Measurements from ENCODE around the gene AMPD3.

Gene AMPD3

DNA sequence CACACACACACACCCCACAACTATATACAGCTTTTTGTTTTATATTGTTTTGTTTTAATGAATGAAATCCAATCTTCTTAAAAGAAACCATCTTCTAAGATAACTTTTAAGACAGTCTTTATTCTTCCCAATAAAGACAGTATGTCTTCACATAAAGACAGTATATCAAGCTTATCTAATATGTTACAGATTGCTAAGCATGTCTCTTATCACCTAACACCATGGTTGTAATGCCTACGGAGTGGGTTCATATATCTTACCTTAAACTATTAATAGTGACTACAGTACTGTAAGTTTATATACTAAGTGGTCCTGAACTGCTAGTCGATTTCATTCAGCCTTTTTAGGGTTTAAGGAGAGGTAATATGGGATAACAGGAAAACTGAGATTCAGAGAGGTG lies 77.5 kb downstream of the AMPD3 start:
- TF ChIP-seq, protein P1, sequence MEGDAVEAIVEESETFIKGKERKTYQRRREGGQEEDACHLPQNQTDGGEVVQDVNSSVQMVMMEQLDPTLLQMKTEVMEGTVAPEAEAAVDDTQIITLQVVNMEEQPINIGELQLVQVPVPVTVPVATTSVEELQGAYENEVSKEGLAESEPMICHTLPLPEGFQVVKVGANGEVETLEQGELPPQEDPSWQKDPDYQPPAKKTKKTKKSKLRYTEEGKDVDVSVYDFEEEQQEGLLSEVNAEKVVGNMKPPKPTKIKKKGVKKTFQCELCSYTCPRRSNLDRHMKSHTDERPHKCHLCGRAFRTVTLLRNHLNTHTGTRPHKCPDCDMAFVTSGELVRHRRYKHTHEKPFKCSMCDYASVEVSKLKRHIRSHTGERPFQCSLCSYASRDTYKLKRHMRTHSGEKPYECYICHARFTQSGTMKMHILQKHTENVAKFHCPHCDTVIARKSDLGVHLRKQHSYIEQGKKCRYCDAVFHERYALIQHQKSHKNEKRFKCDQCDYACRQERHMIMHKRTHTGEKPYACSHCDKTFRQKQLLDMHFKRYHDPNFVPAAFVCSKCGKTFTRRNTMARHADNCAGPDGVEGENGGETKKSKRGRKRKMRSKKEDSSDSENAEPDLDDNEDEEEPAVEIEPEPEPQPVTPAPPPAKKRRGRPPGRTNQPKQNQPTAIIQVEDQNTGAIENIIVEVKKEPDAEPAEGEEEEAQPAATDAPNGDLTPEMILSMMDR (IDR thresholded peaks at IDR 0.05; ENCODE audit: low read depth, low read length): no peak
- Histone ChIP-seq H3K9me3 (no peaks in the 10 kb centered on the region), H3K36me3 (no peaks in the 10 kb centered on the region), H3K27me3 (no peaks in the 10 kb centered on the region), H3K4me3 (ENCODE audit: low read depth, low read length) (no peak overlapping the region), H3K4me1 (no peaks in the 10 kb centered on the region)
- DNase-seq: no peak

DNA sequence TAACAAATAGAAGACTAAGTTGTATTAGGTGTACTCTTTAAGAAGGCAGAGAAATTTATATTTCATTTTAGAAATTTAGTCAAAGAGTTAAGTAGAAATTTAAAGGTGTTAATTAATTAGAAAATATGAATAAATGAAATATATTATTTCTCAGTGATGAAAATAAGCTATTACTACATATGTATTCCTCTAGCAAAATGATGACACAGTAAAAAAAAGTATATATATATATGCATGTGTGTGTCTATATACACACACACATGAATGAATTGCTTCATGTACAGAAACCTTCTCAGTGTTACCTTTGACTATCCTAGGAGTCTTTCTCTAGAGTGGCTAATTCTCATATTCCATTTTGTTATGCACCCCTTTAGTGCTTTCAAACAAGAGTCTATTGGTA lies 78.3 kb downstream of the AMPD3 start:
- H3K9me3 ChIP-seq: no peaks in the 10 kb centered on the region
- no peak overlapping the region for H3K4me3 ChIP-seq (ENCODE audit: low read depth, low read length)
- H3K4me1 ChIP-seq: no peaks in the 10 kb centered on the region
- TF ChIP-seq, protein P1 (IDR thresholded peaks at IDR 0.05; ENCODE audit: low read depth, low read length): no peak
- H3K36me3 ChIP-seq: no peaks in the 10 kb centered on the region
- DNase-seq: no peak
- no peaks in the 10 kb centered on the region for H3K27me3 ChIP-seq

DNA sequence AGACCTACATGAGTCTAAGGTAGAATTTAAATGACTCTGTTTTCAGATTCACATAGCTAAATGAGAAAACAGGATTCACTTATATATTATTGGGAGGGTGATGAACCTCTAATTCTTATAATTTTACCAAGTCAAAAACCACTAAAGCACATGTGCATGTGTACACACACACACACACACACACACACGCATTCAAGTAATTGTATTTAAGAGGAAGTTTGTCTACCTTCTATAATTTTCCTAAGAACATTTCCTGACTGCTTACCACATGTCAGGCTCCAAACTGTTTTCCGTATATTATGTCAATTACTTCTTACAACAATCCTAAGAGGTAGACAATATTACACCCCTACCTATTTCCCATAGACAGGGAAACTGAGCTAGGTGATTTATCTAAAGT lies 79.3 kb downstream of the AMPD3 start:
- DNase-seq: no peak
- TF ChIP-seq, protein P1 (IDR thresholded peaks at IDR 0.05; ENCODE audit: low read depth, low read length): no peak
- no peaks in the 10 kb centered on the region for H3K4me1 ChIP-seq

DNA sequence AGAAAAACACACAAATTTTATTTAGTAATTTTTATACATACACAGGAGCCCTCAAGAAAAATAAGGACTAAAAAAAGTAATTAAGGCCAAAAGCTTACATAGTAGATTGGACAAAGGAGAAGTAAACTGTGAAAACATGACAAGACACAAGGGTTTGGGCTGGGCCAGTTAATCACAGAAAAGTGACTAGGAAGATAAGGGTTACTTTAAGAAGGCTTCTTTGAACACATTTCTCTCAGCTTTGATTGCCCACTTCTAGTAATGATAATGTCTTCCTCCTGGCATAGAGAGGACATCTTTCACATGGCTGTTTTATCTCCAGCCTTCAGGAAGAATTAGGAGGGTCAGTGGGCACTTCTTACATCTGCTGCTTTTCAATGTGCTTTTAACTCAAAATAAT lies 82.5 kb downstream of the AMPD3 start:
- TF ChIP-seq, protein P1 (IDR thresholded peaks at IDR 0.05; ENCODE audit: low read depth, low read length): no peak

More for the DNA sequence above, 79.3 kb downstream of the AMPD3 start:
- Histone ChIP-seq H3K4me3 (ENCODE audit: low read depth, low read length) (no peak overlapping the region), H3K36me3 (no peaks in the 10 kb centered on the region), H3K27me3 (no peaks in the 10 kb centered on the region), H3K9me3 (no peaks in the 10 kb centered on the region)

DNA sequence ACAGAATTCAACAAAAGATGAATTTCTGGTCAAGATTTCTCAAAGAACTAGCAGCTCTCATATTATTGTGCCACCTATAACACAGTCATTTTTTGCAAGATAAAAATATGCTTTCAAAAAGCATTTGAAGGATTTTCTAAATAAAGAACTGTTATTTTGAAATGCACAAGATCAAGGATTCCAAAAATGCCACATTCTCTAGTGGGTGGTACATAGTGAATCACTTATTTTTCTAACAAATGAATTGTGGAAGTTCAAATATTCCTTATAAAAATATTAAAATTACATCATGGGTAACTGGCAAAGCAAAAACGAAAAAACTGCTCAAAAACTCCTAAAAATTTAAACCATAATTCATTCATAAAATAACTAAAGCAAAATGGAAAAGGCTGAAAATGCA lies 83.9 kb downstream of the AMPD3 start:
- H3K4me1 ChIP-seq: no peaks in the 10 kb centered on the region
- no peaks in the 10 kb centered on the region for H3K9me3 ChIP-seq
- no peaks in the 10 kb centered on the region for H3K27me3 ChIP-seq
- TF ChIP-seq, protein P1 (IDR thresholded peaks at IDR 0.05; ENCODE audit: low read depth, low read length): no peak
- no peaks in the 10 kb centered on the region for H3K36me3 ChIP-seq
- no peak for DNase-seq
- H3K4me3 ChIP-seq (ENCODE audit: low read depth, low read length): no peak overlapping the region

More for the DNA sequence above, 82.5 kb downstream of the AMPD3 start:
- no peak overlapping the region for H3K4me3 ChIP-seq (ENCODE audit: low read depth, low read length)
- H3K27me3 ChIP-seq: no peaks in the 10 kb centered on the region
- no peaks in the 10 kb centered on the region for H3K4me1 ChIP-seq
- H3K9me3 ChIP-seq: no peaks in the 10 kb centered on the region
- no peak for DNase-seq
- no peaks in the 10 kb centered on the region for H3K36me3 ChIP-seq

DNA sequence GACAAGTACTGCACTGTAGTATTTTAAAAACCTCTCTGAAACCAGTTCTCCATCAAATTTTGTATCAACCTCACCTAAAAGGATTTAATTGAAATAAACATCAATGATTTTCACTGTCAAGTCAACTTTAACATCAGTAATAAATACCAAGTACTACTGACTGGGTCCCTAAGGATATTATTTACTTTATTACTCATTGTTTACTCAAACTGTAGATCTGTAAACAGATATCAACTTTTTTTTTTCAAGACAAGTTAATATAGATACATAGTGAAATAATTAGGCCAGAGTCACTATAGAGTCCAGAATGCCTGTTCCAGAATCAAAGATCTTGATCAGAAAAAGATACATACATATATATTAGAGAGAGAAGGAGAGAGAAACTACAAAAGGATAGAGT lies 84.3 kb downstream of the AMPD3 start:
- Histone ChIP-seq H3K4me1 (no peaks in the 10 kb centered on the region), H3K36me3 (no peaks in the 10 kb centered on the region), H3K4me3 (ENCODE audit: low read depth, low read length) (no peak overlapping the region), H3K27me3 (no peaks in the 10 kb centered on the region), H3K9me3 (no peaks in the 10 kb centered on the region)
- no peak for DNase-seq
- TF ChIP-seq, protein P1 (IDR thresholded peaks at IDR 0.05; ENCODE audit: low read depth, low read length): no peak

Measured in BE2C (cell line).